ENCODE data around the gene CPNE6. TPM values are rescaled to one million over a fixed set of nuclear protein-coding genes. Genes with fewer than 3 reads are reported as not detected.

Gene CPNE6
- total and polyA plus RNA-seq, 2 of the 13 experiments (the other 11 are each of a cell fraction or from before 2014, with no cell fraction given), result not detected

DNA sequence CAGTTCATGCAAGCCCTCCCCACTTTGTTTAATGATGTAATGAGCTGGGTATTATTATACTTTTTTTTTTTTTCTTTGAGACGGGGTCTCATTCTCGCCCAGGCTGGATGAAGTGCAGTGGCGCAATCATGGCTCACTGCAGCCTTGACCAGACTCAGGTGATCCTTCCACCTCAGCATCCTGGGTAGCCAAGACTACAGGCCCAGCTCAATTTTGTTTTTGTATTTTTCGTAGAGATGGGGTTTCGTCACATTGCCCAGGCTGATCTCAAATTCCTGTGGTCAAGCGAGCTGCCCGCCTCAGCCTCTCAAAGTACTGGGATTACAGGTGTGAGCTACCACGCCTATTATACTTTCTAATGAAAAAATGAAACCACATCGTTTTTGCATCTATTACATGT lies 38.7 kb downstream of the CPNE6 start:
- peaks cover 63% of the 10 kb centered on the region for H3K4me1 ChIP-seq (ENCODE audit: insufficient read depth, low read length)
- in situ Hi-C loops (cut with HindIII; ENCODE audit: extremely low pct_ligation_motif_present, low pct_unique_long_range_greater_than_20kb), result loop anchor here (25.0 kb wide), 1 partner anchor 1523 kb away; the partner anchor contains the start of genes ABHD4 and DAD1
- TF ChIP-seq ZNF460 (CRISPR knock-in tag; IDR thresholded peaks at IDR 0.05; ENCODE audit: borderline replicate concordance), result no peak
- TF ChIP-seq STAT5B (CRISPR knock-in tag; IDR thresholded peaks at IDR 0.05), result no peak
- TF ChIP-seq RXRA (CRISPR knock-in tag; IDR thresholded peaks at IDR 0.05), result peak; percentile 41; the same call in 1 of the 2 replicates
- no peak for TF ChIP-seq MEIS2 (CRISPR knock-in tag; IDR thresholded peaks at IDR 0.05)
- TF ChIP-seq, protein P1, sequence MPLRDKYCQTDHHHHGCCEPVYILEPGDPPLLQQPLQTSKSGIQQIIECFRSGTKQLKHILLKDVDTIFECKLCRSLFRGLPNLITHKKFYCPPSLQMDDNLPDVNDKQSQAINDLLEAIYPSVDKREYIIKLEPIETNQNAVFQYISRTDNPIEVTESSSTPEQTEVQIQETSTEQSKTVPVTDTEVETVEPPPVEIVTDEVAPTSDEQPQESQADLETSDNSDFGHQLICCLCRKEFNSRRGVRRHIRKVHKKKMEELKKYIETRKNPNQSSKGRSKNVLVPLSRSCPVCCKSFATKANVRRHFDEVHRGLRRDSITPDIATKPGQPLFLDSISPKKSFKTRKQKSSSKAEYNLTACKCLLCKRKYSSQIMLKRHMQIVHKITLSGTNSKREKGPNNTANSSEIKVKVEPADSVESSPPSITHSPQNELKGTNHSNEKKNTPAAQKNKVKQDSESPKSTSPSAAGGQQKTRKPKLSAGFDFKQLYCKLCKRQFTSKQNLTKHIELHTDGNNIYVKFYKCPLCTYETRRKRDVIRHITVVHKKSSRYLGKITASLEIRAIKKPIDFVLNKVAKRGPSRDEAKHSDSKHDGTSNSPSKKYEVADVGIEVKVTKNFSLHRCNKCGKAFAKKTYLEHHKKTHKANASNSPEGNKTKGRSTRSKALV (CRISPR knock-in tag; IDR thresholded peaks at IDR 0.05), result no peak
- peak; percentile 82 for TF ChIP-seq CEBPB (IDR thresholded peaks at IDR 0.05; ENCODE audit: borderline replicate concordance, low read depth, low read length)
- TF ChIP-seq, protein P2, sequence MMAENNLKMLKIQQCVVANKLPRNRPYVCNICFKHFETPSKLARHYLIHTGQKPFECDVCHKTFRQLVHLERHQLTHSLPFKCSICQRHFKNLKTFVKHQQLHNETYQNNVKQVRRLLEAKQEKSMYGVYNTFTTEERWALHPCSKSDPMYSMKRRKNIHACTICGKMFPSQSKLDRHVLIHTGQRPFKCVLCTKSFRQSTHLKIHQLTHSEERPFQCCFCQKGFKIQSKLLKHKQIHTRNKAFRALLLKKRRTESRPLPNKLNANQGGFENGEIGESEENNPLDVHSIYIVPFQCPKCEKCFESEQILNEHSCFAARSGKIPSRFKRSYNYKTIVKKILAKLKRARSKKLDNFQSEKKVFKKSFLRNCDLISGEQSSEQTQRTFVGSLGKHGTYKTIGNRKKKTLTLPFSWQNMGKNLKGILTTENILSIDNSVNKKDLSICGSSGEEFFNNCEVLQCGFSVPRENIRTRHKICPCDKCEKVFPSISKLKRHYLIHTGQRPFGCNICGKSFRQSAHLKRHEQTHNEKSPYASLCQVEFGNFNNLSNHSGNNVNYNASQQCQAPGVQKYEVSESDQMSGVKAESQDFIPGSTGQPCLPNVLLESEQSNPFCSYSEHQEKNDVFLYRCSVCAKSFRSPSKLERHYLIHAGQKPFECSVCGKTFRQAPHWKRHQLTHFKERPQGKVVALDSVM (CRISPR knock-in tag; IDR thresholded peaks at IDR 0.05), result no peak
- peak; percentile 58 for TF ChIP-seq ZFY (CRISPR knock-in tag; IDR thresholded peaks at IDR 0.05)
- TF ChIP-seq SAP130 (CRISPR knock-in tag; IDR thresholded peaks at IDR 0.05; ENCODE audit: low read depth), result peak; percentile 25; the same call in 1 of the 2 replicates
- TF ChIP-seq GATA4 (IDR thresholded peaks at IDR 0.05; ENCODE audit: borderline replicate concordance, low read depth), result no peak
- no peak for TF ChIP-seq PITX1 (CRISPR knock-in tag; IDR thresholded peaks at IDR 0.05)
- TF ChIP-seq TARDBP (CRISPR knock-in tag; IDR thresholded peaks at IDR 0.05), result 0 out of 2 replicates have a peak, but pooled peaks have one; percentile 45
- TF ChIP-seq, protein P3, sequence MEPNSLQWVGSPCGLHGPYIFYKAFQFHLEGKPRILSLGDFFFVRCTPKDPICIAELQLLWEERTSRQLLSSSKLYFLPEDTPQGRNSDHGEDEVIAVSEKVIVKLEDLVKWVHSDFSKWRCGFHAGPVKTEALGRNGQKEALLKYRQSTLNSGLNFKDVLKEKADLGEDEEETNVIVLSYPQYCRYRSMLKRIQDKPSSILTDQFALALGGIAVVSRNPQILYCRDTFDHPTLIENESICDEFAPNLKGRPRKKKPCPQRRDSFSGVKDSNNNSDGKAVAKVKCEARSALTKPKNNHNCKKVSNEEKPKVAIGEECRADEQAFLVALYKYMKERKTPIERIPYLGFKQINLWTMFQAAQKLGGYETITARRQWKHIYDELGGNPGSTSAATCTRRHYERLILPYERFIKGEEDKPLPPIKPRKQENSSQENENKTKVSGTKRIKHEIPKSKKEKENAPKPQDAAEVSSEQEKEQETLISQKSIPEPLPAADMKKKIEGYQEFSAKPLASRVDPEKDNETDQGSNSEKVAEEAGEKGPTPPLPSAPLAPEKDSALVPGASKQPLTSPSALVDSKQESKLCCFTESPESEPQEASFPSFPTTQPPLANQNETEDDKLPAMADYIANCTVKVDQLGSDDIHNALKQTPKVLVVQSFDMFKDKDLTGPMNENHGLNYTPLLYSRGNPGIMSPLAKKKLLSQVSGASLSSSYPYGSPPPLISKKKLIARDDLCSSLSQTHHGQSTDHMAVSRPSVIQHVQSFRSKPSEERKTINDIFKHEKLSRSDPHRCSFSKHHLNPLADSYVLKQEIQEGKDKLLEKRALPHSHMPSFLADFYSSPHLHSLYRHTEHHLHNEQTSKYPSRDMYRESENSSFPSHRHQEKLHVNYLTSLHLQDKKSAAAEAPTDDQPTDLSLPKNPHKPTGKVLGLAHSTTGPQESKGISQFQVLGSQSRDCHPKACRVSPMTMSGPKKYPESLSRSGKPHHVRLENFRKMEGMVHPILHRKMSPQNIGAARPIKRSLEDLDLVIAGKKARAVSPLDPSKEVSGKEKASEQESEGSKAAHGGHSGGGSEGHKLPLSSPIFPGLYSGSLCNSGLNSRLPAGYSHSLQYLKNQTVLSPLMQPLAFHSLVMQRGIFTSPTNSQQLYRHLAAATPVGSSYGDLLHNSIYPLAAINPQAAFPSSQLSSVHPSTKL (CRISPR knock-in tag; IDR thresholded peaks at IDR 0.05), result peak; percentile 54
- TF ChIP-seq SOX13 (IDR thresholded peaks at IDR 0.05), result no peak
- TF ChIP-seq SOX13 (CRISPR knock-in tag; conservative IDR thresholded peaks at IDR 0.05 in 1 of 2, IDR thresholded peaks at IDR 0.05 in 1 of 2), result peak in 1 of 2 experiments; percentile 33; a peak in 1 of 4 replicates
- peak; percentile 62 for TF ChIP-seq HOXA3 (CRISPR knock-in tag; IDR thresholded peaks at IDR 0.05)
- TF ChIP-seq CCAR2 (optimal IDR thresholded peaks at IDR 0.05; ENCODE audit: low read depth, low read length), result peak; percentile 48

More for the DNA sequence above, 38.7 kb downstream of the CPNE6 start:
- ATAC-seq (no peak), FAIRE-seq (no peak), DNase-seq (ENCODE audit: low spot score) (peak; percentile 68)
- Histone ChIP-seq H3K36me3 (replicated peaks in 1 of 2; ENCODE audit: control insufficient read depth in 1 of 2, insufficient read depth in 2 of 2, low read length in 2 of 2) (no peaks in the 10 kb centered on the region), H3K27me3 (ENCODE audit: control insufficient read depth in 1 of 2, insufficient read depth in 2 of 2, low read length in 2 of 2) (no peaks in the 10 kb centered on the region; a peak in 1 of 5 replicates), H3K9me3 (ENCODE audit: low read length) (no peaks in the 10 kb centered on the region), H3K27ac (ENCODE audit: extremely low read length, insufficient read depth, low read length) (peak overlapping the region; percentile 4), H3K79me2 (ENCODE audit: insufficient read depth, low read length) (peaks cover 2% of the 10 kb centered on the region), H2AFZ (ENCODE audit: low read length) (no peak overlapping the region), H3K9ac (ENCODE audit: insufficient read depth, low read depth, low read length) (no peak overlapping the region), H3K4me2 (ENCODE audit: low read depth, low read length) (peak overlapping the region; percentile 26), H4K20me1 (ENCODE audit: insufficient read depth, low read length) (no peaks in the 10 kb centered on the region), H3K4me3 (replicated peaks in 1 of 3; ENCODE audit: insufficient read depth in 1 of 3, low read depth in 2 of 3, low read length in 3 of 3) (no peak overlapping the region; a peak in 1 of 6 replicates)
- WGBS (ENCODE audit: low lambda C conversion rate), result 38% methylated on average over 9 of the region's 9 CpGs
- ChIA-PET POLR2A (interaction anchor here (0.5 to 11.8 kb wide), 11 partner anchors 15 to 161 kb away, joined by 4 to 594 read pairs (median 9); partner anchors contain the start of genes CHMP4A, EMC9, FITM1 and IRF9), CTCF (ENCODE audit: low intra/inter-chr PET ratio, low total read pairs) (interaction anchor here (1.1 to 5.4 kb wide), 4 partner anchors 19 to 96 kb away, joined by 4 to 86 read pairs (median 30); partner anchors contain the start of gene IRF9)
- BruUV-seq (replicated peaks), result no TSS peak
- intact Hi-C loops (cut with micrococcal nuclease; ENCODE audit: unreplicated experiment), result loop anchor here (10.0 kb wide), 2 partner anchors 805 to 1015 kb away; partner anchors contain the start of genes ACIN1, BCL2L2, C14orf119 and PPP1R3E

All from HepG2 (cell line).